Left forelimb (tissue), 1 donor: ENCODE data around the gene LZTS2.
A peak's percentile ranks its signal among the peaks of the same experiment; 100 is the strongest.
"Not testable (repeated sequence)": the region's sequence is repeated elsewhere in the genome, so short reads cannot be mapped to it uniquely, and the experiment has no call there.

Source experiments
- DNase-seq: peaks from one replicate; pipeline ENCODE4 v3.0.0-alpha.2; 2018; ENCODE audit warnings: low spot score

Gene LZTS2, protein sequence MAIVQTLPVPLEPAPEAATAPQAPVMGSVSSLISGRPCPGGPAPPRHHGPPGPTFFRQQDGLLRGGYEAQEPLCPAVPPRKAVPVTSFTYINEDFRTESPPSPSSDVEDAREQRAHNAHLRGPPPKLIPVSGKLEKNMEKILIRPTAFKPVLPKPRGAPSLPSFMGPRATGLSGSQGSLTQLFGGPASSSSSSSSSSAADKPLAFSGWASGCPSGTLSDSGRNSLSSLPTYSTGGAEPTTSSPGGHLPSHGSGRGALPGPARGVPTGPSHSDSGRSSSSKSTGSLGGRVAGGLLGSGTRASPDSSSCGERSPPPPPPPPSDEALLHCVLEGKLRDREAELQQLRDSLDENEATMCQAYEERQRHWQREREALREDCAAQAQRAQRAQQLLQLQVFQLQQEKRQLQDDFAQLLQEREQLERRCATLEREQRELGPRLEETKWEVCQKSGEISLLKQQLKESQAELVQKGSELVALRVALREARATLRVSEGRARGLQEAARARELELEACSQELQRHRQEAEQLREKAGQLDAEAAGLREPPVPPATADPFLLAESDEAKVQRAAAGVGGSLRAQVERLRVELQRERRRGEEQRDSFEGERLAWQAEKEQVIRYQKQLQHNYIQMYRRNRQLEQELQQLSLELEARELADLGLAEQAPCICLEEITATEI

DNA sequence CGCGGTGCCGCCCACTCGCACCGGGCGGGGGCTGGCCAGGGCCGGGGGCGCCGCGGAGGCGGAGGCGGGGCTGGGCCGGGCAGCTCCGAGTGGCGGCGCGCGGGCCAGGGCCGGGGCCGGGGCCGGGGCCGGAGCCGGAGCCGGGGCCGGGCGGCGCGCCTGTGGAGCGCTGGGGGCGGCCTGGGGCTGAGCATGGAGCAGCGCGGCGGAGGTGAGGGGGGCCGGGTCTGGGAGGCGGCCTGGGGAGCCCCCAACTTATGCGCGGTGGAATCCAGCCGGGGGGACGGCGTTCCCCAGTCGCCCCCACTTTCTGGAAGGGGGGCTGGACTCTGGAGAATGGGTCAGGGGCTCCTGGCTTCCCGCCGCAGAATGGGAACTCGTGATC is at the start of gene LZTS2:
TSS of gene LZTS2 (plus strand) at position 67 of the 385 bp plus-strand sequence. CDS start 2,731 bp downstream, outside the sequence.
- DNase-seq = no peak

DNA sequence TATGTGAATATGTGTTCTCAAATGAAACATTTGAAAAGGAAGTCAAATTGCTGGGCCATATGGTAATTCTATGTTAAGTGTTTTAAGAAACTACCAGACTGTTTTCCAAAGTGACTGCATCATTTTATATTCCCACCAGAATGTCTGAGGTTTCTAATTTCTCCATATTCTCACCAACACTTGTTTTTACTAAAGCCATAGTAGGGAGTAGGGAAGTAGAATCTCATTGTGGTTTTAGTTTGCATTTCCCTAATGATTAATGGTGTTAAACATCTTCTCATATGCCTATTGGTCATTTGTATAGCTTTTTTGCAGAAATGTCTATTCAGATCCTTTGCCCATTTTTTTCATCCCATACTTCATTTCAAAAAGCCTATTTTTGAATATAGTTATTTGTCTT is 39.4 kb upstream of the LZTS2 start:
- DNase-seq = no peak

DNA sequence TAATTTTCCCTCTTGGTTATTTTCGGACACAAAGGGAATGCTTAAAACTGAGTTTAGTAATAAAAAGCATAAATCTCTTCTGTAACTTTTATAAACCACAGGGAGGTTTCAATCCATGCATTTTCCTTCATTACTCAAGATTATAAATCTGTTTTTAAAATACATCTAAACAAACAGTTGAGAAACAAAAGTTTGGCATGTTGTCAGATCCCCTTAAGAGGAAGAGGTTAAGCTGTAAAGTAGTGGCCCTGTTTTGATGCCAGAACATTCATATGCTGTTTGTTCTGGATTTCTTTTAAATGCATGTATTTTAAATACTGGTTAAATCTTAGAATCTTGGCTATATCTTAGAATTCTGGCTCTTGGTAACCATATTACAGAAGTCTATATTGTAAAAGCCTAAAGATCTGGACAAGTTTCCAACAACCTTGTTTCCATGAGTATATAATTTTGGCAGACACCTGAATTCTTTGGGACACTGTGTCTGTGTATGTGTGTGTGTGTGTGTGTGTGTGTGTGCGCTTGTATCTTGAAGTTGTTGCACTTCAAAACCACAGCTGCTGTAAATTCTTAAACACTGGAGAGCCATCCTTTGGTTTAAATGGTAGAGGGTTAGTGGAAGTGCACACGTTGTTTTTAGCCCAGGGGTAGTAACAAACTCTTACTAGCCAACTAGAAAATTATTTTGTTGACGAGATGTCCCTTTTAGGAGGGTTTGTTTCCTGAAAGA is 37.1 kb upstream of the LZTS2 start:
- no peak for DNase-seq

DNA sequence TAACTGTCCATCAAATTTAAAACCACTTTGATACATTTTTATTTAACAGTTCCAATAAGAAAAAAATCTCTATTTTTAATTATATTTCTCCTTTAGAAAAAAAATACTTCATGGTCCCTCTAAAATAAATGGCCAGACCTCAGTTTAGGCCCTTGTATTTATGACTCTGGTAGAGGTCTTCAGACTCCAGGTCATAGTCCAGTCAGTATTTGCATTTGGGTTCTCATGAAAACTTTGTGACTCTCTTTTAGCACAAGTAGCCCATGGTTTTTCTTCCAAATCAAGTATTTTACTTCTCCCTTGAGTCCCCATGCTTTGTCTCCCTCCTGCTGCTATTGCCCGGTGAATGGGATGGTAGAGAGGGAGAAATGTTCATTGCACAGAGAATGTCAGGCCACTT is 35.8 kb upstream of the LZTS2 start:
- DNase-seq = no peak

DNA sequence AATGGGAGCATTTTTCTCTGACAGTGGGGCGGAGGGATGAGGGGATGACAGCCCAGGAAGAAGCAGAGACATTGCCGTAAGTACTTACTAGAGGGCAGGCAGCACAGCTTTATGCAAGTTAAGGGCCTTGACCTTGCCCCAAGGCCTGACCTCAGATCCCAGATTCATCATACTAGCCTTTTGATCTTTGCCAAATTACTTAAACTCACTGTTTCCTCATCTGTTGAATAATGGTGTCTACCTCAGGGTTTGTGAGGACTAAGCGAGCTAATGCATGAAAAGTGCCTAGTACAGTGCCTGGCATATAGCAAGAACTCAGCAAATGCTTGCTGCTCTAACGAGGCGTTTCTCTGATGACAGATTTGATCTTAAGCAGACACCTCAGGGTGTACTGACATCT is 33.8 kb upstream of the LZTS2 start:
- no peak for DNase-seq

DNA sequence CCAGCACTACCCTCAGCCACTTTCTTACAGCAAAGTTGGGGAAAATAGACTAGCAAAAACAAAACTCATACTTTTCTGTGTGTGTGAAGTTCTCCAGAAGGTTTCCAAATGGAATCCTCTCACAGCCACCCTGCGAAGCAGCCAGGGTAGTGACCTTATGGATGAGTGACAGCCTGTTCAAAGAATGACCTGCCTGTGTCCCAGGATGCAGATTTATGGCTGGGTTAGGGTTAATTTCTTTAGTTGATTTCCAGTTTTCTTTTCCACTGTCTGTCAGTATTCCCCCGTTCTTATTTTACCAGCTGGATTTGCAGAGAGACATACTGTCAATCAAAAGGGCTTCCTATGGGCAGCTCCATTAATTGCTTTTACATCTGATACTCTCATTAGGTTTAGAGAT is 32.7 kb upstream of the LZTS2 start:
- DNase-seq = no peak

DNA sequence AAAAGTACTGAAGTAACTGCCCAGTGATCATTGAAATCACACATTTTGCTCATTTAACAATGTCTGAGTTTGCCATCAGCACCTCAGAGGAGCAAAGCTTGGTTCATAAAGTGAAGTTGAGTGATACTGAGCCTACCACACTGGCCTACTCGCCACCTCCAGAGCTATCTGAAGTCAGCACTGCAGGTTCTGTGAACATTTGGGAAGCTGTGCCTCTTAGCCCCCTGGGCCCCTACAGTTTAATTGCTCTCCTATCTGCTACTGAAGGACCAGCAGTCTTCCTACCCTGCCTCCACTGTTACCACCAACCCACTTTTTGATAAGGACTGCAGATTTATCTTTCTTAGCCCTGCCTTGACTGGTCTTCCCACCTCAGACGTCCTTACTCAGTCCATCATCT is 32.3 kb upstream of the LZTS2 start:
- DNase-seq = no peak

DNA sequence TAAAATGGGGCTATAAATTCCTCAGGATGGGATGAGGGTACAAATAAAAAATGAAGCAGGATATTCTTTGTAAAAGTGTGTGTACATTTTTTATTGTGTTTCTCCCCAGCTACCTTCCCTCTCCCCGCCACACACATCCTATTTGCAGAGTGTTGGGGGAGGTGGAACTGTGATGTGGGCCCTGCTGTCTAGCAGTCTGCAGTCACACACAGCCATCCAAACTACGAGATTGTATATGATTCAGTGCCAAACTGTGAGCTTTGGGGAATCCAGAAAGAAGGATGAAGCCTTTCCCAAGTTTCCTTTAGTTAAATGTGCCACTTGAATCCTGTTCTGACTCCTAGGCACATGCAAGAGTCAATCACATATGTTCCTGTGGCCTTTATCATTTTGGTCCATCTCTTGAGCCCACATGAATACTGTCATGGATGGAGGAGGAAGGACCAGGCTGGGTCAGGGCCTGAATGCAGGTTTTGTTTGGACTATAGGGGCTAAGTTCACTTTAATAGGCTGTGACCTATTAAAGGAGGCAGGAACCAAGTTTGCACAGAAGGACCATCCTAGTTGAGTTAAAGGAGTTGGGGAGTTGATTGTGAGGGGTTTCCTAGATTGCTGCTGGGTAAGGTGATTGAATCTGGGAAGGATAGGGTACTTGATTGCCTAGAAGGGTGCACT is 31.4 kb upstream of the LZTS2 start:
- DNase-seq = no peak

DNA sequence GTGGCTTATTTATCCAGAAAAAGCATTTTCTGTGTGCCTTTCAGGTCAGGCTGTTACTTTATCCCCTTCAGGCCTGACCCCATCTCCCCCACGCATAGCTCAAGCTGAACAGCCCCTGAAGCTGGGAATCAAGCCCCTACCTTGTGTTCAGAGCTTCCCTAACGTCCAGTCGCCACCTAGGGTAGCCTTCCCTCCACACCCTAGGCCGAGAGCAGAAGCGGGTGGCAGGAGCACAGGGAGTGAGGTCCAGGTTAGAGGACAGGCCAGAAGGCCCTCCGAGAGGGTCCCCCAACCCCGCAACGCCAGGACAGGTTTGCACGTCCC is 30.8 kb upstream of the LZTS2 start:
- no peak for DNase-seq

DNA sequence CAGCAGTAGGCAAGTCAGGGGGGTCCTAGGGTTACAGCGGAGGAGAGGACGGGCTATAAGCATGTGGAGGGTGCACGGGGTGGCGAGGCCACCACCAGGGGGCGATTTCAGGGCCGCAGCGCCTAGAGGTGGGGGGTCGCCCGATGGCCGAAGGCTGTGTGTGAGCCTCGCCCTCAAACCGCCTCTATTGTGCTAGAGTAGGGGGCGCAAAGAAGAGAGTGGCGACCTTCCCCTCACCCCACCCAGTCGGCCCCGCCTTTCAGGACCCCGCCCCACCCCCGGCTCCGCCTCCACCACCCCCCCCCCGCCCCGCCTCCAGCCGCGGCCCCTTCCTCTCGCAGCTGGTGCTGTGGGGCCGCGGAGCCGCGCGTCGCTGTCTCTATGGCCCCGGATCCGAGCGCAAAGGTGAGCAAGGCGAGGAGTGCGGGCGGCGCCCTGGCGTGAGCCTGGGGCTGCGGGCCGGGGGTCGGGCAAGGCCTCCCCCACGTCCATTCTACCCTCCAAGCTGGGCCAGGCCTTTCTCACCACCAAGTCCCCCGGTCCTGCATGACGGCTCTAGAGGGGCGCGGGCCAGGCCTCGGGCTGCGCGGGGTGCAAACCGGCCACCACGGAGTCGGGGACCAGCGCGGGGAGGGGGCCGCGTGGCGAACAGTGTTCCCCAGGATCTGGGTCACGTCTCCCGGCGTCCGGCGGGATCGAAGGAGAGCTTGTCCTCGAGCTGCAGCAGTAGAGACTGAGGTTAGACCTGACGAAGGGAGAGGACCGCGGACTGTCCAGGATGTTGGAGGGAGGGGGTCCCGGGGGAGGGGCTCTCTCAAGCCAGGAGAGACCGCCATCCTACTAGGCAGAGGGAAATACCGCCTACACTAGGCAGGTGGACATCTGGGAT is 30.2 kb upstream of the LZTS2 start, which contains the start of gene SEMA4G:
TSS of gene SEMA4G (plus strand) at position 318 of the 889 bp plus-strand sequence. CDS start 3,409 bp downstream, outside the sequence.
- no peak for DNase-seq

DNA sequence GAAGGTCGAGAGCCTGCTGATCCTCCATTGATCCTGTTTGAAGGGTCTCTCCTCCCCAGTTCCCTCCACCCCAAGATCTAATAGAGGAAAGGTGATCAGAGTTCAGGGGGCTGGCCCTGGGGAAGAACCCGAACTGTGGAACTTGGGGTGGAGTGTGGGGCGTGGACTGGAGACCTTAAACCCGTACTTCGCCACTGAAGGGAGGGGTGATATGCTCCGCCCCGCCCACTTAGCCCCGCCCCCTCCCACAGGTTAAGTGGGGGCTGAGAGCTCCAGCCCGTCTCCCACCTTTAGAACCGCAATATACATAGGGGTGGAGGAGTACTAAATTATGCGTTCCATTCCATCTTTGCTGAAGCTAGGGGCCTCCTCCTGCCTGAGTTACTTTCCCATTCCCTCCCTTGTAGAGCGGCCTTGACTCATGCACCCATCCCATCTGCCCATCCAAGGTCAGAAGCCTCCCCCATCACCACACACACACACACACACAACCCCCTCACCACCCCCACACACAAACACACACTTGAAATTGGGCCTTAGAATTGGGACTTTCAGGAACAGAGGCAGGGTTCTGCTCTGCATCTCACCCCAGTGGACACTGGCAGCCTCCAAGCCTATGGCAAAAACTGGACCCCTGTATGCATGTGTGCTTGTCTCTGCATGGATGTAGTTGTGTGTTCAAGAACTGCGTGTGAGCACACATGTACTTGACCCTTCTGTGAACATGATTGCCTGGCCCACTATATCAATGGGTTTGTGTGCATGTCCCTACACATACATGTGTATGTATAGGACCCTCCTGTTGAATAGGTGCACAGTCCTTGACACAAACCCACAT is 29.3 kb upstream of the LZTS2 start:
- DNase-seq = no peak

DNA sequence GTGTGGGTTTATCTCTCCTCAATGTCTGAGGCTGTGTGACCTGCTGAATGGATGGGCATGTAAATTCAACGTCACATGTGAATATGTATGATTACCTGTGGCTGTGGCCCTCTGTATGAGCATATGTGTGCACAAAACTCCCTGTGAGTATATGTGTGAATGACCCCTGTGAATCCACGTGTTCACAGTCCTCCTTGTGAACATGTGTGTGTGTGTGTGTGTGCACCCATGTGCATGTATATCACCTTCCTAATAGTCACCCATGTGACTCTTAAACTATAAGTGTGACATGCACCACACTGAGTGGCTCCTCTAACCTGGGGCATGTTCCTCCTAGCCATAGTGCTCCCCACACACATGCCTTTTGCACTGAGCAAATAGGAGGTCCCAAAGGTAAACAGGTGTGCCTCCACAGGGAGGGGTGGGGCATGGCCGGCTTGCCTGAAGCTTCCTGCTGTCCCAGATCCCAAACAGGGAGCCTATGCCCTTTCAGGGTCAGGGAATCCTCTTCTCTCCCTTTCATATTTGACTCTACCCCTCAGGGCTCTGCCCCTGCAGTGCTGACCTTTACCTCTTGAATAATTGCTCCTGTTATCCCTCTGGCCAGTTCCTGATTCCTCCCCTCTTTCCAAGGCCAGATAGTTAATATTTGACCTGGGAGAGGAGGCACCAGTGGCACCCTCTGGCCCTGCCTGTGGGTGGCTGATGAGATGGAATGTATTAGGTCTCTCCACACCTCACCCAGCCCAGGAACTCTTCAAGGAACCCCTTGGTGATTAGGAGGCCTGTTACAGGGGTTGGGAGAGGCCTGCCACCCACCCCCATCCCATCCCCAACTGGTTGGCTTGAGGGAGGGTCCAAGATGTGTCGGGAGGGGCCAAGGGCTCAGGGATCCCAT is 28.4 kb upstream of the LZTS2 start:
- DNase-seq = no peak

DNA sequence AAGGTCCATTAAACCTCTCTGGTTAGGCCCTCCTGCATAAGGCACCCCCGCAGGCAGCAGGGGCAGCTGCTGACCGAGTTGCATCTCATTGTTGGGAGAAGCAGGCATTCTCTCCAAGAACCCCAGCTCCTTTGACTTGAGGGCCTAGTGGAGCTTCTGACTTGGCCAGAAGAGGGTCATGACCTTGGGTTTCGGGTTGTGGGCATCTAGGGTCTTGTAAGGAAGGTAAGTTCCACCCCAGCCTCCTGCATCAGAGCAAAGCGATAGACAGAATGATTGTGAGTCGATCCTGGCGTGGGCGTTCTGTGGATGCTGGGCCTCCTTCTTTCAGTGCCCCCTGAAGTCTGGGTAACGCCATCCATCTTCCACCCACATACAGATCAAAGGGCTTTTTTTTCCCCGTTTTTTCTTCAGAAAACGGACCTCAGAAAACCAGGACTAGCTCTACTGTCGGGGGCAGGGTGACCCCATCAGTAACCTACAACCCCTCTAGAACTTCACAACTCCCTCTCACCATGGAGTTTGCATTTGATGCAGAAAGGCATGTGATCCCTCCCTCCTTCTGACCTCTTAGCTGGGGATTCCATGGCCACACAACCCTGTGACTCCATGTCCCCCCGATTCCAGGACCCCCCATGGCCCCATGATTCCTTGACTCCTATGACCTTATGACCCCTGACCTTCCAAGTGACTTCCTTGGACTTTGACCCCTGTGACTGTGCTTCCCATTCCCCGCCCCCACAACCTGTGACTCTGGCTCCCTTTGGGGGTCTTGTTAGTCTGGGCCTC is 27.3 kb upstream of the LZTS2 start:
- no peak for DNase-seq

DNA sequence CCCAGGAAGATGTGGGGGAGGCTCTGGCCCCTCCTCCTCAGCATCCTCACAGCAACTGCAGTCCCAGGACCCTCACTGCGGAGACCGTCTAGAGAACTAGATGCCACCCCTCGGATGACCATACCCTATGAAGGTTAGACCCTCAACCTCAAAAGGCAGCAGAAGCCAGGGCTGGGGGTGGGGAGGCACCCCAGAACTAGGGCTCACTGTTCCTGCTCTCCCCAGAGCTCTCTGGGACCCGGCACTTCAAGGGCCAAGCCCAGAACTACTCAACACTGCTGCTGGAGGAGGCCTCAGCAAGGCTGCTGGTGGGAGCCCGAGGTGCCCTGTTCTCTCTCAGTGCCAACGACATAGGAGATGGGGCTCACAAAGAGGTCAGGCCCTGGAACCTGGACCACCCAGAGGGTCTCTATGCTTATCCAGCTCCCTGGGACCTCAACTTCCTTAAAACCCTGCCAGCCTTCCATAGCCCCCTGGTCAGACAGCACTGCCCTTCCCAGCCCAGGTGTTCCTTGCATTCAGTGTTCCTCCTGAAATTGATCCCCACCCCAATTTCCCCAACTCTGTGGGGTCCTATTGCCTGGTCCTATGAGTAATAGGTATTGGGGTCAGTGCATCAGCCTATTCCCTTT is 26.6 kb upstream of the LZTS2 start:
- DNase-seq = no peak

DNA sequence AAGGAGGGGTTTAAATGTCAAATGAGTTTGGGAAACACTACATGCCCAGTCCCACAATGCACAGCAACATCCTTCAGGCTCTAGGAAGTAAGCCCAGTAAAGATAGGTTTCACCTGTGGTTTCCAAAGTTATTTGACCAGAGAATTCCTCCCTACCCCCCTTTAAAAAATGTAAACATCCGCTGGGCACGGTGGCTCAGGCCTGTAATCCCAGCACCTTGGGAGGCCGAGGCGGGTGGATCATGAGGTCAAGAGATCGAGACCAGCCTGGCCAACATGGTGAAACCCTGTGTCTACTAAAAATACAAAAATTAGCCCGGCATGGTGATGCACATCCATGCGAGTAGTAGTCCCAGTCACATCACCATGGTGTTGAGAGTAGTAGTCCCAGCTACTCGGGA is 24.2 kb upstream of the LZTS2 start:
- DNase-seq = not testable (repeated sequence)

DNA sequence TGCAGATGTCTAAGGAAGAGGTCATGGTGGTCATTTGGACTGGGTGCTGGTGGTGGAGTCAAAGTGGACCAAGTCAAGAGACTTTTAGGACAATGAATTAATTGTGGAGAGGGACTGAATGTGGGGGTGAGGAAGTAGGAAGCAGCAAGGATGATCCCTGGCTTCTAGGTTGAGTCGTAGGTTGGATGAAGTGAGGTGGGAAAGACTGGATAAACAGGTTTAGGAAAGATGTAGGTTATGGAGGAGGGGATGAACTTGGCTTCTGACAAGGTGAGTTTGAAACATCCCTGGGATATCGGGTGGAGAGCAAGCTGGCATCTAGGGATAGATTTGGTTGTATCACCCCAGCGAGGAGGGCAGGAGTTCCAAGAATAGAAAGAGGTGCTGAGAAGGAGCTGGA is 22.7 kb upstream of the LZTS2 start:
- DNase-seq = no peak

DNA sequence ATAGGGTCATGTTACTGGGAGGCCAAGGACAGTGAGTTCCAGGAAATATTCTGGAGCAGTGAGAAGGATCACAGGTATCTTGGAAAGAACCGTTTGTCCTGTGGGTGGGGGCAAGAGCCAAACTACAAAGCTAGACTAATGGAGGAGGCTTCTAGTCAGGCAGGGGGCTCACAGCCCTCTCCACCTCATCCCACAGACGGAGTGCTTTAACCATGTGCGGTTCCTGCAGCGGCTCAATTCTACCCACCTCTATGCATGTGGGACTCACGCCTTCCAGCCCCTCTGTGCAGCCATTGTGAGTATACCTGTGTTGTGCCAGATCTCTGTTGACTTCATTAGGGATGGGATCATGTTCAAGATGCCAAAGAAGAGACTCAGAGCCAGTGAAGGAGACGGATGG is 22.2 kb upstream of the LZTS2 start:
- DNase-seq = peak; percentile 36
